Activated T-cell treated with anti-CD3 and anti-CD28 coated beads for 48 hours (primary cell): ENCODE data around the gene TNFSF11.

Experiments
- DNase-seq: peaks from one replicate; pipeline ENCODE4 v3.0.0-alpha.2; 2020; ENCODE audit warnings: low read depth

The TNFSF11 gene

DNA sequence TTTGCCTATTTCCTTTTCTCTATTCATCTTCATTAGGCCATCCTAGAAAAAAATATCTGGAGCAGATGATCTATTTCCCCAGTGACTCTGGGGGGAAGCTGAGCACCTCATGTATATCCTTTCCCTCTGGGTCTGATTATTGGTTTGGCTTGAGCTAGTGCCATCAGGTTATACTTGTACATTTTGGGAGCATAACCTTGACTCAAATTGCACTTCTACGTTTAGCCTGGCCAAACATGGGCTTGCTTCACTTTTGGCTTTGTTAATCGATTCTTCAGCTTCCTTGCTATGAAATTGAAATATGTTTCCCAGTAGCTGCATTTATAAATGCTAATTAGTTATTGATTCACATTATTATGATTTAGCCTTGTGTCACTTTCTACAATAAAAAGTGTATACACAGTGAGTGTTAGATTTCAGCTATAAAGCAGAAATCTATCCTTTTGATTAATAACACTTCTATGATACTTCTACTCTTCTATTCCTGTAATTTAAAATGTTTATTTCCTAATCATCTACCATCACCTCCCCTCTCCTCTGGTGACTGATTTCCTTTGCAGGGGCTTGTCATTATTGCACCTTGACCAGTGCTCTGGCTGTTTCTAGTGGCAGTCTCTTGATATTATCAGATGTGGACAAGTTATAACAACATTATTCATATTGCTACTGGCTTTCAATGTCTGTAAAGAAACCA lies 37.3 kb downstream of the TNFSF11 start:
- no peak for DNase-seq

DNA sequence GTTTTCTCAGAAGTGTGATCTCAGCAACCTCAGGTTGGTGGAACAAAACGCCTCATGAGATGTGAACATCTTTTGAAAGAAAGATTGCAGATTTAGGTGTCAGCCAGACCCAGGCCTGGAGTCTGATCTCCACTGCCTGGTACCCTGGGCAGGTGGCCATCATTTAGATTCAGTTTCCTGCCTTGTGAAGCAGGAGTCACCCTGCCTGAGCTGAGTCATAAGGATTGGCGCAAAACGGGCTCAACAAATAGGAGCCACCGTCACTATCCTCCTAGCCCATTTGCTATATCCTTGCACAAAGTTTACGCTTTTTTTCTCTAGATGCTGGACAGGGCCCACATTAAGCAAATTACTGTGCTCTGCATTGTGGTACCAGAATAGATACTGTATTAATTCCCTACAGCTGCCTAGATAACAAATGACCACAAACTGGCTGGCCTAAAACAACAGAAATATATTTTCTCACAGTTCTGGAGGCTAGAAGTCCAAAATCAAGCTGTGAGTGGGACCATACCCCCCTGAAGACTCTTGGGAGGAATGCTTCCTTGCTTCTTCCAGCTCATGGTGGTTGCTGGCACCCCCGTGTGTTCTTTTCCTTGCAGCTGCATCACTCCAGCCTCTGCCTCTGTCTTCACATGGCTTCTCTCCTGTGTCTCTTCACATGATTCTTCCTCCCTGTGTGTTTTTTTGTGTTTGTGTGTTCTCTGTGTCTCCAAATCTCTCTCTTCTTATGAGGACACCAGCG lies 38.2 kb downstream of the TNFSF11 start:
- no peak for DNase-seq

DNA sequence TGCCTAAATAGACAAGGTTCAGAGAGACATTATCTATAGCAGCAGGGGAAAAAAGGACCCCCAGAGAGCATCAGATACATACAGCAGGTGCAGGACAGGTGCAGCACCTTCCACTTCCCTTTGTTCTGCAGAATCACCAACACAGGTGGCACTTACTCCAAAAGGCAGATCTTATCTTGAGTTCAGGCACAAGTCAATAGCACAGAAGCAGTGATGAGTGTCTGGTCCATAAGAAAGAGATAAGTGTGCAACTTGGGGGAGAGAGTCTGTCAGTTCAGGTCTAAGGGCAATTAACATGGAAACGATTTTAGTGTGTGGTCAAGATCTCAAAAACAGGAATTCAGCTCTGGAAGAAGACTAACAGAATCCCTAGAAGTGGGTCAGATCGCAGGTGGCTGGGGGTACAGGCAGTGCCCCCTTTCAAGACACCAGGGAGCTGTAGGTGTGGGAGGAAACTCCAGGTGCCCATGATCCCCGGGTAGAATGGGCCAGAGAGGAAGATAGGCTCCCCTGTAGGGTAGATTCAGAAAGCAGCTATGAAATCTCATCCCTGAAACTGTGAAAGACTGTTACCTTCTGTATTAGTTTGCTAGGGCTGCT lies 40.6 kb downstream of the TNFSF11 start:
- DNase-seq, result no peak

DNA sequence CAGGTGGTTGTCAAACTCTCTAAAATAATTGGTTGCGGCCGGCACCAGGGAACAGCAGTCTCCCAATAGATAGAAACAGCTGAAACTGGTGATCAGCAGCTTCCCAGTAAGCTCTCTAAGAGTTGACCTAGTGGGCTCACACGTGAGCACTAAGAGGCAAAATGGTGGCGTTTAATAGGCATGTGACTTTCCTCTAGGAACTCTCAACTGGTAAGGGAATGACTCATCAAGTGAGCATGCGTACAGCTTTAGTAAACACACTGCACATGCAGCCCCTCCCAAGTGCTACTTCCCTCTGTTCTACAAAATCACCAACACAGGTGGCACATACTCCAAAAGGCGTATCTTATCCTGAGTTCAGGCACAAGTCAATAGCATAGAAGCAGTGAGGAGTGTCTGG lies 41.7 kb downstream of the TNFSF11 start:
- no peak for DNase-seq

DNA sequence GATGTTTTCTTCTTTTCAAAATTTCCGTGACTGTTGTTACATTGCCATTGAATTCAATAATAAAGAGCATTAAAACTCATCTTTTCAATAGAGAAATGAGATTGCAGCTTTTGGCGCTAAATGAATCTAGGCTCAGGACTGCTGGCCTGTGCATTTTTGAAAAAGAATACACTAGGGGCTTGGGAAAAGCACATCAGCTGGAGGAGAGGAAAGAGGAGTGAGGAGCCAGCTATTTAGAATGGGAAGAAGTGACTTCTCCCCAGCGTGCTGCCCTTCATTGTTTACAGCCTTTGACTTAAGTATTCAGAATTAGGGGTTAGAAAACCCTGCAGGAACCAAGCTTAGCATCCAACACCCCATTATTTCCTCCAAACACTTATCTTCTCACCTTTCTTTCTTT lies 43.3 kb downstream of the TNFSF11 start:
- DNase-seq, result no peak

DNA sequence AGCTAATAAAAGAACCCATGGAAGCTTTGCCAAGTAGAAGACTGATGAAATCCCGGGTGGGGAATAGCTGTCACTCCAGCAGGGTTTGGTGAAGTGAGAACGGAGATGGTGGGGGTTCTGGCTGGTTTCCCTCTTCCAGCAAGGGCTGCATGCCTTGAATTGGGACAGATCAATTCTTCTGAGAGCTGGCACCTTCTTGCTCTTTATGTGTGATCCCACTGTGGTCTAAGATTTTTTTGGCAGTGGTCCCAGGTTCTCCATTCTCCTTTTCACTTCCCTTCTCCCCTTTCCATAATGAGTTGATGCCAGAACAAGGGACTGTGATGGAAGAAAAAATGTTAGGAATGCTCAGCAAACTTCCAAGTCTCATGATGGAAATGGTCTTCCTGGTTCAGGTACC lies 50.0 kb downstream of the TNFSF11 start:
- no peak for DNase-seq

DNA sequence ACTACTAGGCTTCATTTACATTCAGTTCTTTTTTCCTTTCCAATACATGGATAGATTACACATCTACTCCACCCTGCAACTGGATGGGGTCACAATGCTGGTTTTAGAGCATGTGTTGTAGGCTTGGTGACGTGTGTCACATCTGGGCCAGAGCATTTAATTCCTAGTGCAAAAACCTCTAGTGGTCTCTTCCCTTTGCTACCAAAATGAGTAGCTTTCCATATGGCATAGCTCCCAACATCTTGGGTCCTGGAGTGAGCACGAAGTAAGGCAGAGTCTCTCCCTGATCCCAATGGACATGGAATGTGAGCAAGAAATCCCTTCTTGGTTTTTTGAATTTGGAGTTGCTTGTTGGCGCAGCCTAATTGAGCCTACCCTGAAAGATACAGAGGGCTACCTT lies 51.7 kb downstream of the TNFSF11 start:
- no peak for DNase-seq

DNA sequence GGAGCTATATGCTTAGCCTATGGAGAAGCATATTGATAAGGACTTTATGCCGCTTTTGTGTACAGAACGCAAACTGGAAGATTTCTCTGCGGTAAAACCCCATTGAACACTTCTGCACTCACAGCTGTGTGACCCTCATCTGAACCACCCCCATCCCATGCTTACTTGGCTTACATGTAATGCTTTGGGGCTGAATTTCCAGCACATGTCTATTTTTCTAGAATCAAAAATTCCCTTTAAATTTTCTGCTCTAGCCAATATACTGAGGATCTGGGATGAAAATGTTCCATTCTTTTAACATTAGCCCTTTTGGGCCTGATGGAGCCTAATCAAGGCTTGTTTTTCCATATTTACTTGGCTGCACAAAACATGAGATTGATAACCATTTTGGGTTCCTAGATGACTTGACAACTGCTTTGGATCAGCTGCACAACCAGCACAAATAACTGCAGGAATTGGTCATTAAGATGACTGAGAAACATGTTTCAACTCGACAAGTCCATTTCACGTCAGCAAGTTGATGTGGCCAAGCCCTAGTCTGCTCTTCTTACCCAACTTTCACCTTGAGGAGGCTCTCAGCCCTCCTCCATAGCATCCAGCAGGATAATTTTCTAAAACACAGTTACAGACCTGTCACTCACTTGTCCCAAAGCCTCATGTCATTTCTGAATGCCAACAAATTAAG lies 52.4 kb downstream of the TNFSF11 start:
- DNase-seq, result no peak

DNA sequence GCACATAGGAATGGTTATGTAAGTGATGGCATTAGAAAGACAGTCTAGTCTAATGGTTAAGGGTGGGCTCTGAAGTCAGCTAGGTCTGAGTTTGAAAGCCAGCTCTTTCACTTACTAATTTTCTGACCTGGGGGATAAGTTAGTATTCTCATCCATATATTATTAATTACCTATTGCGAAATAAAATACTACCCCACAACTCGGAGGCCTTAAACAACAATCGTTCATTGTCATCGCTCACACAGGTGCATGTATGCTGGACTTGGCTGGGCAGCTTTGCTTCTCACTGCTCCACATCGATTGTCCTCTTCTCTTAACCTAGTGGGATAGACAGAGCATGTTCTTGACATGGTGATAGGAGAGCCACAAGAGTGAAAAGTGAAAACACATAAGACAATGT lies 54.7 kb downstream of the TNFSF11 start:
- no peak for DNase-seq

DNA sequence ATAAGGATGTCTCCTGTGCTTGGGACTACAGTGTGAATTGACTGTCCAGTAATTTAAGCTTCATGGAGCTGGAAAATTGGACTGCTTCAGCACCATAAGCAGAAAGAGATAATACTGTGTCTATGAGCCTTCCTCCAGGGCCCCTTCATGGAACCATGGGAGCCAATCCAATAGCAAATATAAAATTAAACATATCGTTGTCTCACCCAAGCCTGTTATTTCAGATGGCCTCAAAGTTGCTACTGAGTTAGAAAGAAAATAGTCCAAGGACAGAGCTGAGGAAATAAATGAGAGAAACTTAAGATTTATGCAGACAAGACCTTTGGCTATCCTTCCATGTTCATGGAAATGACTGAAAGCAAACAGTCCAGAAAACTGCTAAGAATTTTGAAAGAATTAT lies 57.2 kb downstream of the TNFSF11 start:
- DNase-seq, result no peak

DNA sequence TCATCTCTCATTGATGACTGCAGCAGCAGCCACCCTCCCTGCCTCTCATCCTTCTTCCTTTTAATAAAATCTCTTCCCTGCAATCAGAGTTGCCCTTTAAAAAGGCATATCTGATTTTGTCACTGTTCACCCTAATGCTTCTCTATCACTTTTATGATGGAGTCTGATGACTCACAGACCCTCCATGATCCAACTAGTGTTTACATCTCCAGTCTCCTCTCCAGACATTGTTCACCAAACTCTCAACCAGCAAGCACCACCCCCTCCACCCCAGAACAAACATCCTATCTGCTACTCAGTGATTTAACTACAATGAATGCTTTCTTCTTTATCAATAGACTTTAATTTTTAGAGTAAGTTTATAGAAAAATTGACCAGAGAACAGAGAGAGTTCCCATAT lies 59.5 kb downstream of the TNFSF11 start:
- no peak for DNase-seq

DNA sequence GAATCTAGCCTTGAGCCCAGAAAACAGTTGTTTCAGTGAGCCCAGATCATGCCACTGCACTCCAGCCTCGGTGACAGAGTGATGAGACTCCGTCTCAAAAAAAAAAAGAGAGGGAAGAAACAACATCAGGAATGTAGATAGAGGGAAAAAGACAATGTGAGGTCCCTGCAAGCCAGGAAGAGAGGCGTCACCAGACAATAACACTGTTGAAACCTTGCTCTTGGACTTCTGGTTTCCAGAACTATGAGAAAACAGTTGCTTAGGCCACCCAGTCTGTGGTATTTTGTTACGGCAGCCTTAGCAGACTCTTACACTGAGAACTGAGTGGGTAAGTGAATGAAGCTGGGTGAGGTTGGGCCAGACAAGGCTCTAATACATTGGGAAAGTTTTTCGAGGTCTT lies 64.1 kb downstream of the TNFSF11 start:
- no peak for DNase-seq

DNA sequence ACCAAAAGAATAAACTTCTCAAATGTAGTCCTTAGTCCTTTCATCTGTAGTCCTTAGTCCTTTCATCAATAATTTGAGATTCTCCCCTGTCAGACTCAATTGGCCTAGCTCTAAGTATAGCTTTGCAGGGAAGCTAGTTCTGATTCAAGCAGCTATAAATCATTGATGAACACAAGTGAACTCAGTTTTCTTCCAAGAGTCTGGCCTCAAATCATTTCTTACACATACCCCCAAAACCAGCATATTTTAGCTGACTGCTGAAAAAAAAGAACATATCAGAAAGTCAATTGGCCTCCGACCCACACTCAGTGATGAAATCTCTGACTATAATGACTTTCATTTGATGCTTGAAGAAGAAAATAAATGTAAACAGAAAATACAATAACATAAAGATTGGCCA lies 64.9 kb downstream of the TNFSF11 start:
- no peak for DNase-seq

DNA sequence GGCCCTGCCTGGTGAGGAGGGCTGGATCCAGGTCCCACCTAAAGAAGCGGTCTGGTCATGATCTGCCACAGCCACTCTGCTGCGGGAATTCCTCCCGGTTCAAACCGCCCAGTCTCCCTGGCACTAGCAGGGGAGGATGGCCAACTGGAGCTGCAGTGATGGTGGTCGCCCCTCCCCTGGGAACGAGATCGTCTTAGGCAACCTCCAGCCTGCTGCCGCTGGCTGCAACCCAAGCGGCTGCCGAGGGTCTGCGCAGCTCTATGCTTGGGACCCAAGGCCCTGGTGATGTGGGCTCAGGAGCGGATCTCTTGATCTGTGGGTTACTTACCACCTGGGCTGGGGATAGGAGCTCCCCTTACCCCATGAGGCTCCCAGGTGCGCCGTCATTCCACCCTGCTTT lies 69.1 kb downstream of the TNFSF11 start:
- no peak for DNase-seq

DNA sequence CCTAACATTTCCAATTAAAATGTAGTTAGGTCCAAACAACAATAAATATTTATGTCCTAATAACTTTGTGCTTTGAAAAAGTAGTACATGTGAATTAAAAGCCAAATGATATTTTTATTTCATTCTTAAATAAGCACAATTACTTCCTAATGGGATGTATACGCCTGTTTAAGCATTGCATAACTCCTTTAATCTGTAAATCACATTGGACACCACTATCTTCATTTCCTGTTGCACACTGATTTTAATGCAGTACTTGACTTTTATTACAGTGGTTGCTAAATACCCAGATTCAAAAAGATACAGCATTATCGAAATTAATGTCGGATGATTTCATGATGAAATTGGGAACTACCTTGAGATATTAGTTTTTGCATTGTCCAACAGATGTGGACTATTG lies 70.9 kb downstream of the TNFSF11 start:
- no peak for DNase-seq

DNA sequence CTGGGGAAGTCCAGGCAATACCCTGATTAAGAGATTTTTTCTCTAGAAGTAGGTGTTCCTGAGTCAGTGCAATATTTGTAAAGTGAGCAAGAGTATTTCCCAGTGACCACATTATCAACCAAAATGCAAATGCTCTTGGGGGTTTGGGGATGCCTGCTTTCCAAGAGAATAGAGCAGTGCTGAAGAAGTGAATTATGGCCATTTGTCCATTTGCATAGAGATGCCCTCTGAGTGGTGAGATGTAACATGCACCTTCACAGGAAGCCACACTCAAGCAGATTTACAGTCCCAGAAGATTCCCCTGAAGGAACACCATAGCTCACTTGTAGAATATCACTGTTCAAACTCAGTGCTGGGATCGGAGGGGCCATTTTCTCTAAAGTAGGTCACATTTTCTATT lies 71.8 kb downstream of the TNFSF11 start:
- DNase-seq, result no peak

DNA sequence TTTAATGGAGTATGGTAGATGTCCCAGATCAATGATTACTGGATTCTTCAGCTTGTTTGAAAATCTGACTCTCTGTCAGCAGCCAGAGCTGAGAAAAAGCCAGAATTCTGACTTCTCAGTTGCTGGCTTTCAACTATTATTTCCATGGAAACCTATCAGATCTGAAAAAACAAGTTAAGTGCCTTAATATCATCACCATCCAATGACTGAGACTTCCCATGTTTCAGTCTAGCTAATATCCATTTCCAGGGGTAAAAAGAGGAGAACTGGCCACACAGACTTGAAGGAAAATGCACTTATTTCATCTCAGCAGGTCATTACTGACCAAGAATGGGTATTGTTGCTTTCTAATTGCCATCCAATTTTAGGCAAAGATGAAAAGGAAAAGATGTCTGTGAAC lies 75.2 kb downstream of the TNFSF11 start:
- no peak for DNase-seq

DNA sequence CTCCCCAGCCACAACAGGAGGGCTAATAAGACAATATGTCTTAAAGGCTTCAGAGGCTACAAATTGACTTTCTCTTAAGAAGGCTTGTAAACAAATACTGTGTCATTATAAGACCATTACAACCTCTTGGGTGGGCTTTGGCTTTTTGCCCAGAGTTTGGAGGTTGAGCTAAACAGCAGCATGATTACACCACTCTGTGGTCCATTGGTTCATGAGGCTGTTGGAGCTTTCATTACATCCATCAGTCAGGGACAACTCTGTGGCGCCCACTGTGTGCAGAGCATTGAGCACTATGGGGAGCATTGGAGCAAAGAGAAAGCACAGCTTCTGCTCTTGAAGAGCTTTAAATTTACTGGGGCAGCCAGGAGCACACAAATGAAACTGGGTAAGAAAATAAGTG lies 75.9 kb downstream of the TNFSF11 start:
- no peak for DNase-seq

DNA sequence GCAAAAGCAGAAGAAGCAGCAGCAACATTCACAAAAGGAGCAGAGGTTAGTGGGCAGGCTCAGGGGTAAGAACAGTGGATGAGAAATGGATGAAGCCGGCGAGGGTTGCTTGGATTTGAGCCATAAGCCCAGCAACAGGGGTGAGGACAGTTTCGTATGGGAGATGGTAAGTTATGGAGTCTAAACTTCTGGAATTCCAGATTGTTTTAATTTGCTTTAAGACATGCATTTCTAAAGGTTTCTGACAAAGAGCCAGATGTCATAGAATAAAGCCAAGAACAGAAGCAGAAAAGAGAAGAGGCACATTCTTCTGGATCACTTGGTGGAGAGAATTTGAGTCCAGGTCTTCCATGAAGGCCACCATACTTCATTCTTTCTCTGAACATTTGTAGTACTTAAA lies 76.6 kb downstream of the TNFSF11 start:
- DNase-seq, result no peak

DNA sequence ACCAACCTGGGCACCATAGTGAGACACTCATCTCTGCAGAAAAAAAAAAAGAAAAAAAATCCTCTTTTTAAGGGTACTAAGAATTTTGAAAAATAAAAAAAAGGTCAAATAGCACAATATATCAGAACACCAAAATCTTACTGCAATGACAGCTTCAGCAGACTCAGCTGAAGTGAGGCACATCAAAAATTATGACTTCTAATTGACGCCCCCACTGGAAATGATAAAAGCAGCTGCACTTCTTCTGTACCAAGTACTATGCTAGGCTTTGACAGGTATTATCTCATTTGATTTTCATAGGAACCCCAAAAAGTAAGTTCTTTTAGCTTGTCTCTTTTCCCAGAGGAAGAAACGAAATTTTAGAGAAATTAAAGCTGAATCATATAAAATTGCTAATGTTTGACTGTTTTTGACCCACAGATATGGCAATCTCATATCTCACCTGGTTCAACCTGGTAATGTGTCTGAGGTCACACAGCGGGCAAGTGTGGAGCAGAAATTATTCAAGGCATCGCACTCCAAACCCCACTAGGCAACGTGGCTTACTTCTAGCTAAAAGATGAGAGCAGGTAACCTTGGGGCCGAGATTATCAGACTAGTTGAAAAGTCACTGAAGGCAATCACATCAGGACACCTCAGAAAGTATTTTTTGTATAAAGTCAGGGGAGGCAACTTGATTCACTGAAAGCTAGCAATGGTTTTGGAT lies 78.1 kb downstream of the TNFSF11 start:
- no peak for DNase-seq

DNA sequence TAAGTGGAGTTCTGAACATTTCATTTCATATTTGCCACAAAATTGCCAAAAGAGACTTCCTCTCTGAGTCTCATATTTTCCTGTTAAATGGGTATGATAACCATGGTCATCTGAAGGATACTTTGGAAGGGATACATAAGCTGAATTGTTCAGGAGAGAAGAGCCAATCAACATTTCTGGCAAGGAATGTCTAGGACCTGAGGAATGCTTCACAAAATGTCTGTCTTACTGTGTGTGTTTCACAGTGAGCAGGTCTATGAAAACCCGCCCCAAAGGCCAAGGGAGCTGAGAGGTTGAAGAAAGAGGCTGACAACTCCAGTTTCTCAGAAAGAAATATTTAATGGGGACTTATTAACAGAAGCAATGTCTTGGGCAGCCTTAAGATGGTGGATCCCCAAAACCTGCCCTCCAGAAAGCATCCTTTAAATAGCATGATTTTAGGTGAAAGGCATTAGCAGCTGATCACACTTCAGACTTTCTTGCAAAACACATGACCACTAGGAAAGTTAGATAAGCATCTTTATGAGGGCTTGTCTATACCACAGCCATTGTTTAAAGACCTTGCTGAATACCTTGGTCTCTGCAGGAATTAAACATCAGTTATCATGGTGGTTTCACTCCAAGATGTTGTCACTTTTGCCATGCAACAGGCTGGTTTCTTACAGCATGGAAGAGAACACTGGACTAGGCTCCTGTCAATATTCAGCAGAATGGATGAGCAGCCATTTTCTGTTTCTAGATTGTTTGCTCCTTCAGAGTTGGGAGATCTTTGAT lies 78.9 kb downstream of the TNFSF11 start:
- DNase-seq, result no peak

DNA sequence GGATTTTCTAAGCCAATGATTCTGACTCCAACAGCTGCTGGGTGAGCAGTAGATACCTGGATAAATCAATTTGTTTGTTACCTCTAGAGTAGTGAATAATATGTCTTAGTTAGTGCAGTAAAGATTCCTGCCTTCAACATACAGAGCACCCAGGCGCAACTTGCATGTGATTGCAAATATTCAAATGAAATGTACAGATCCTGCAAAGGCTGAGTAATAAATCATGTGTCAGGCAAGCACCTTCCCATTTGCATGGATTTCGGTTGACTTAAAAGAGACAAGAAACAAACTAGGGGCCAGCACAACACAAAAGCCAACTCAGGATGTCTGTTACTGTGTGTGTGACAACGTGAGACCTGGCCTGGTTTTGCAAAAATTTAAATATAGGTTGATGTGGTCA lies 79.7 kb downstream of the TNFSF11 start:
- DNase-seq, result no peak
